OCI-LY3 (cell line): ENCODE data around the gene OAF.

Experiments used
- H2AFZ ChIP-seq: fragments of 200-600, 300-600 bp; shearing (Covaris generic); 2 replicates; pipeline ENCODE4 v1.6.0; 2014; ENCODE audit warnings: antibody characterized with exemption, low read depth, low read length
- H3K27ac ChIP-seq: fragments of 200-600, 300-600 bp; sonication (generic); 2 replicates; pipeline ENCODE4 v1.5.1; 2014; ENCODE audit warnings: mild to moderate bottlenecking, low read length, moderate library complexity, mixed read lengths
- H3K27me3 ChIP-seq: fragments of 200-600, 300-600 bp; sonication (generic); 2 replicates; pipeline ENCODE4 v1.6.1; 2014; ENCODE audit warnings: low read depth, low read length, mixed read lengths
- H3K36me3 ChIP-seq: fragments of 200-600, 300-600 bp; sonication (generic); replicated peaks from 2 replicates; pipeline ENCODE3; 2014; ENCODE audit warnings: low read depth, low read length, mixed read lengths
- H3K4me1 ChIP-seq: fragments of 300-600, 200-600 bp; sonication (generic); 2 replicates; pipeline ENCODE4 v1.6.1; 2014; ENCODE audit warnings: low read length, mixed read lengths
- H3K4me2 ChIP-seq: fragments of 200-600, 300-600 bp; sonication (generic); 2 replicates; pipeline ENCODE4 v1.6.1; 2014; ENCODE audit warnings: low read length, mixed read lengths
- H3K4me3 ChIP-seq: fragments of 300-600, 200-600 bp; sonication (generic); 2 replicates; pipeline ENCODE4 v1.5.1; 2014; ENCODE audit warnings: antibody characterized with exemption, mild to moderate bottlenecking, low read length, moderate library complexity
- H3K79me2 ChIP-seq: fragments of 300-600, 200-600 bp; shearing (Covaris generic); 2 replicates; pipeline ENCODE4 v1.6.1; 2014; ENCODE audit warnings: mild to moderate bottlenecking, low read length, mixed read lengths
- H3K9ac ChIP-seq: fragments of 300-600, 200-600 bp; shearing (Covaris generic); 2 replicates; pipeline ENCODE4 v1.6.0; 2014; ENCODE audit warnings: mild to moderate bottlenecking, low read length, moderate library complexity
- H3K9me3 ChIP-seq: fragments of 200-600, 300-600 bp; shearing (Covaris generic); 2 replicates; pipeline ENCODE4 v1.6.1; 2014; ENCODE audit warnings: low read length, mixed read lengths; ENCODE audit not compliant: insufficient read depth
- H4K20me1 ChIP-seq: fragments of 200-600, 300-600 bp; sonication (generic); 2 replicates; pipeline ENCODE4 v1.6.1; 2016; ENCODE audit warnings: low read length, mixed read lengths; ENCODE audit not compliant: insufficient read depth
- EZH2phosphoT487 ChIP-seq: fragments of 200-600 bp; shearing (Covaris generic); IDR thresholded peaks from 2 replicates; pipeline ENCODE4 v1.6.1; 2018; ENCODE audit warnings: antibody characterized with exemption, mixed run types, low read depth
- TF ChIP-seq, protein P1 (sequence below): fragments of 200-600, 300-600 bp; sonication (generic); IDR thresholded peaks from 2 replicates; pipeline ENCODE4 v1.5.1; 2014; ENCODE audit warnings: antibody characterized with exemption, low read length, low read depth

The OAF gene

GRCh38 chr11:120186774-120187591, 23.8 kb upstream of the OAF start:
- peak overlapping the region; percentile 34 for H3K4me2 ChIP-seq
- H3K27me3 ChIP-seq, result no peaks in the 10 kb centered on the region; the same call in none of the 2 replicates
- TF ChIP-seq, protein P1, sequence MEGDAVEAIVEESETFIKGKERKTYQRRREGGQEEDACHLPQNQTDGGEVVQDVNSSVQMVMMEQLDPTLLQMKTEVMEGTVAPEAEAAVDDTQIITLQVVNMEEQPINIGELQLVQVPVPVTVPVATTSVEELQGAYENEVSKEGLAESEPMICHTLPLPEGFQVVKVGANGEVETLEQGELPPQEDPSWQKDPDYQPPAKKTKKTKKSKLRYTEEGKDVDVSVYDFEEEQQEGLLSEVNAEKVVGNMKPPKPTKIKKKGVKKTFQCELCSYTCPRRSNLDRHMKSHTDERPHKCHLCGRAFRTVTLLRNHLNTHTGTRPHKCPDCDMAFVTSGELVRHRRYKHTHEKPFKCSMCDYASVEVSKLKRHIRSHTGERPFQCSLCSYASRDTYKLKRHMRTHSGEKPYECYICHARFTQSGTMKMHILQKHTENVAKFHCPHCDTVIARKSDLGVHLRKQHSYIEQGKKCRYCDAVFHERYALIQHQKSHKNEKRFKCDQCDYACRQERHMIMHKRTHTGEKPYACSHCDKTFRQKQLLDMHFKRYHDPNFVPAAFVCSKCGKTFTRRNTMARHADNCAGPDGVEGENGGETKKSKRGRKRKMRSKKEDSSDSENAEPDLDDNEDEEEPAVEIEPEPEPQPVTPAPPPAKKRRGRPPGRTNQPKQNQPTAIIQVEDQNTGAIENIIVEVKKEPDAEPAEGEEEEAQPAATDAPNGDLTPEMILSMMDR, result no peak
- TF ChIP-seq EZH2phosphoT487, result no peak
- no peaks in the 10 kb centered on the region for H4K20me1 ChIP-seq
- H3K79me2 ChIP-seq, result no peaks in the 10 kb centered on the region
- H3K9me3 ChIP-seq, result no peaks in the 10 kb centered on the region
- peaks cover 16% of the 10 kb centered on the region for H3K4me1 ChIP-seq
- H3K36me3 ChIP-seq, result no peaks in the 10 kb centered on the region
- no peak overlapping the region; the same call in 1 of the 2 replicates for H3K27ac ChIP-seq
- no peak overlapping the region for H3K9ac ChIP-seq
- H3K4me3 ChIP-seq, result no peak overlapping the region
- H2AFZ ChIP-seq, result peak overlapping the region; percentile 96

- peaks cover 3% of the 10 kb centered on the region; the same call in 1 of the 2 replicates for H3K27me3 ChIP-seq
- no peak overlapping the region for H2AFZ ChIP-seq
- H3K27ac ChIP-seq, result no peak overlapping the region
- no peak overlapping the region for H3K9ac ChIP-seq
- H3K4me1 ChIP-seq, result peaks cover 16% of the 10 kb centered on the region
- no peaks in the 10 kb centered on the region for H3K79me2 ChIP-seq
- no peak for TF ChIP-seq EZH2phosphoT487
- TF ChIP-seq, protein P1, result no peak
- no peaks in the 10 kb centered on the region for H3K9me3 ChIP-seq
- no peaks in the 10 kb centered on the region for H4K20me1 ChIP-seq
- H3K4me2 ChIP-seq, result no peak overlapping the region
- no peak overlapping the region for H3K4me3 ChIP-seq
- H3K36me3 ChIP-seq, result no peaks in the 10 kb centered on the region
Observed at GRCh38 chr11:120188371-120188770, 22.5 kb upstream of the OAF start.

DNA sequence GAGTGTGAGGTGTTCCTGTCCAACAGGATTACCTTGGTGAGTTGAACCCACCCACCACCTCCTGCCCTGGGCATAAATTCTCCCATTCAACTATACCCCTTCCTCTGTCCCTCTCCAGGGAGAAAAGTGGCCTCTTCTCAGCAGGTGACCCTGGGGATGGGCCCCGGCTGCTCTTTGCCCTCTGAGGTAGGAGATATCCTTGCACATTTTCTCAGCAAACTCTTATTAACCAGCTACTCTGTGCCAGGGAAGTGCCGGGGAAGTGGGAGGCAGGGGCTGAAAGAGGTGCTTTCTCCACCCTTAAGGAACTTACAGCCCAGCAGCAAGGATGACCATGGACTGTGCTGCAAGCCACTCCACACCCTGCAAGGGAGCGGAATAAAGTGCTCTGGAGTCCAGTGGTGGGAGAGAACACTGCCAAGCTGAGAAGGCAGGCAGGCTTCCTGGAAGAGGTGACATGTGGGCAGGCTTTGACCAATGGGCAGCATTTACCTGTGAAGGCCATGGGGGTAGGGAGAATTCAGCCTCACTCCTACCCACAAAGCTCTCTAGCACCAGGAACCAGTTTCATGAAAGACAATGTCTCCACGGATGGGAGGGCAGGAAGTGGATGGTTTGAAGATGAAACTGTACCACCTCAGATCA, 21.9 kb upstream of the OAF start:
- no peaks in the 10 kb centered on the region for H4K20me1 ChIP-seq
- H3K4me3 ChIP-seq, result no peak overlapping the region
- no peak overlapping the region for H3K4me2 ChIP-seq
- no peaks in the 10 kb centered on the region for H3K36me3 ChIP-seq
- peaks cover 16% of the 10 kb centered on the region for H3K4me1 ChIP-seq
- H2AFZ ChIP-seq, result no peak overlapping the region
- no peak overlapping the region for H3K9ac ChIP-seq
- no peak for TF ChIP-seq EZH2phosphoT487
- TF ChIP-seq, protein P1, result no peak
- no peaks in the 10 kb centered on the region for H3K79me2 ChIP-seq
- H3K27ac ChIP-seq, result no peak overlapping the region
- peaks cover 5% of the 10 kb centered on the region; the same call in 1 of the 2 replicates for H3K27me3 ChIP-seq
- no peaks in the 10 kb centered on the region for H3K9me3 ChIP-seq

DNA sequence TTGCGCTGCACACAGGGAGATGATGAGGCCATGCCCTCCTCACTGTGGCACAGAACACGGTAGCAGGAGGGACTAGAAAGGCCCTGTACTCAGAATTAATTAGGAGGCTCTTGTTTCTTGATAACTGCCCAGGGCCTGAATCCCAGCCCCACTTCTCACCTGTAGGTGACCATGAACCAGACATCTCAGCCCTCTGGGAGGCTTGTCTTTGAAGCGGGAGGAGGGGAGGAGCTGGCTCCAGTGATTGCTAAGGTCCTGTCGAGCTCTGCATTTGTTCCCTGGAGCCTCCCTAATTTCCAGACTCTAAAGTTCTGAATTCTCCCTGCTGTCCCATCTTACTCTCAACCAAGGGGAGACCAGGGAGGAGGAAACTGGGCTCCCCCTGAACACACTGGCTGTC, 19.8 kb upstream of the OAF start:
- H3K4me3 ChIP-seq, result no peak overlapping the region
- no peaks in the 10 kb centered on the region for H3K79me2 ChIP-seq

More for the DNA sequence above, 19.8 kb upstream of the OAF start:
- no peaks in the 10 kb centered on the region for H3K36me3 ChIP-seq
- no peak overlapping the region for H3K9ac ChIP-seq
- H3K4me2 ChIP-seq, result no peak overlapping the region
- H3K9me3 ChIP-seq, result no peaks in the 10 kb centered on the region
- H3K4me1 ChIP-seq, result peaks cover 15% of the 10 kb centered on the region
- peaks cover 17% of the 10 kb centered on the region; the same call in 1 of the 2 replicates for H3K27me3 ChIP-seq
- H3K27ac ChIP-seq, result no peak overlapping the region
- H4K20me1 ChIP-seq, result no peaks in the 10 kb centered on the region
- no peak overlapping the region for H2AFZ ChIP-seq
- no peak for TF ChIP-seq EZH2phosphoT487
- TF ChIP-seq, protein P1, result no peak
